Measurements from ENCODE around the gene TMEM54.

TMEM54 gene

DNA sequence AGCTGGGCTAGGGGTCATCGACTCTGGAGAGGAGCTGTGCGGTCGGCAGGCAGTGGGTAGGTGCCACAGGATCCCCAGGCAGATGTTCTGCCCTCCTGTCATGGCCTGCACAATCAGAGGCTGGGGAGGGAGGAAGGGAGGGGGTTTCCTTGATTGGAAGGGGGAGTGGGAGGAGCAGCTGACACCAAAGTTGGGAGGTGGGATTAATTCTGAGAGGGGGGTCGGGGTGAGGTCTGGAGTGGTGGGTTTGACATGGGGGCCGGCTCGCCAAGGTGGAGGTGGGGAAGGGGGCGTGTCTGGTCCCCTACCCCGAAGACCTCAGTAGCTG, 15.5 kb downstream of the TMEM54 start:
- peaks cover 29% of the 10 kb centered on the region for H3K27me3 ChIP-seq (ENCODE audit: control insufficient read depth, insufficient read depth, low read length)

DNA sequence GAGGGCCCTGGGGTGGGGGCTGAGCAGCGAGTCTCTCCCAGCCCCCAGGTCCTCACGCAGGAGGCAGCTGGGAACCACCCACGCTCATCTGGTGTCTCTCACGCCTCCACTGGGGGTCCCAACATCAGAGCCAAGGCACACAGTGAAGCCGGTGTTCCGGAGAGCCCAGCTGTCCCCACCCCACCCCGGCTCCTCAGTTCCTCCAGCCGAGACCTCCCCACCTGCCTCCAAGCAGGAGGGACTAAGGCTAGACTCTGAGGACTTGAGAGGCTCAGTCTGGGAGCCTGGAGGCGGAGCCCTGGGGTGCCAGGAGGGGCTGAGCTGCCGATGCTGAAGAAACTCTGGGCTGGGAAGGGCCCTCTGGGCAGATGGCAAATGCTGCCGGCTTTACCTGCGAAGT, 16.5 kb downstream of the TMEM54 start:
- Histone ChIP-seq H3K9me3 (ENCODE audit: control insufficient read depth, low read depth, low read length) (no peaks in the 10 kb centered on the region), H3K4me1 (ENCODE audit: control insufficient read depth, low read depth, low read length) (peaks cover 7% of the 10 kb centered on the region), H3K9ac (ENCODE audit: low read length) (no peak overlapping the region), H3K27ac (ENCODE audit: low read length) (no peak overlapping the region), H3K4me3 (ENCODE audit: low read length) (no peak overlapping the region), H3K27me3 (ENCODE audit: control insufficient read depth, insufficient read depth, low read length) (peaks cover 29% of the 10 kb centered on the region), H3K36me3 (ENCODE audit: control insufficient read depth, low read depth, low read length) (no peaks in the 10 kb centered on the region)

More for the DNA sequence above, 15.5 kb downstream of the TMEM54 start:
- Histone ChIP-seq H3K9me3 (ENCODE audit: control insufficient read depth, low read depth, low read length) (no peaks in the 10 kb centered on the region), H3K4me3 (ENCODE audit: low read length) (no peak overlapping the region), H3K4me1 (ENCODE audit: control insufficient read depth, low read depth, low read length) (peaks cover 7% of the 10 kb centered on the region), H3K9ac (ENCODE audit: low read length) (no peak overlapping the region), H3K36me3 (ENCODE audit: control insufficient read depth, low read depth, low read length) (no peaks in the 10 kb centered on the region), H3K27ac (ENCODE audit: low read length) (no peak overlapping the region)

GRCh38 chr1:32884032-32884372, 17.2 kb downstream of the TMEM54 start:
- peaks cover 29% of the 10 kb centered on the region for H3K27me3 ChIP-seq (ENCODE audit: control insufficient read depth, insufficient read depth, low read length)

GRCh38 chr1:32883338-32884031, 17.7 kb downstream of the TMEM54 start:
- H3K27ac ChIP-seq (ENCODE audit: low read length), result no peak overlapping the region
- H3K27me3 ChIP-seq (ENCODE audit: control insufficient read depth, insufficient read depth, low read length), result peaks cover 26% of the 10 kb centered on the region
- H3K9ac ChIP-seq (ENCODE audit: low read length), result no peak overlapping the region
- H3K36me3 ChIP-seq (ENCODE audit: control insufficient read depth, low read depth, low read length), result no peaks in the 10 kb centered on the region
- H3K9me3 ChIP-seq (ENCODE audit: control insufficient read depth, low read depth, low read length), result no peaks in the 10 kb centered on the region
- no peak overlapping the region for H3K4me3 ChIP-seq (ENCODE audit: low read length)
- H3K4me1 ChIP-seq (ENCODE audit: control insufficient read depth, low read depth, low read length), result peaks cover 8% of the 10 kb centered on the region

More at GRCh38 chr1:32884032-32884372, 17.2 kb downstream of the TMEM54 start:
- Histone ChIP-seq H3K36me3 (ENCODE audit: control insufficient read depth, low read depth, low read length) (no peaks in the 10 kb centered on the region), H3K9ac (ENCODE audit: low read length) (no peak overlapping the region), H3K27ac (ENCODE audit: low read length) (no peak overlapping the region), H3K4me3 (ENCODE audit: low read length) (no peak overlapping the region), H3K9me3 (ENCODE audit: control insufficient read depth, low read depth, low read length) (no peaks in the 10 kb centered on the region), H3K4me1 (ENCODE audit: control insufficient read depth, low read depth, low read length) (peaks cover 7% of the 10 kb centered on the region)

GRCh38 chr1:32881871-32882850, 19.0 kb downstream of the TMEM54 start:
- no peak overlapping the region for H3K9ac ChIP-seq (ENCODE audit: low read length)

GRCh38 chr1:32881291-32881690, 19.9 kb downstream of the TMEM54 start:
- H3K36me3 ChIP-seq (ENCODE audit: control insufficient read depth, low read depth, low read length), result no peaks in the 10 kb centered on the region
- H3K9ac ChIP-seq (ENCODE audit: low read length), result no peak overlapping the region
- H3K27me3 ChIP-seq (ENCODE audit: control insufficient read depth, insufficient read depth, low read length), result peaks cover 14% of the 10 kb centered on the region
- peaks cover 18% of the 10 kb centered on the region for H3K4me1 ChIP-seq (ENCODE audit: control insufficient read depth, low read depth, low read length)
- H3K27ac ChIP-seq (ENCODE audit: low read length), result no peak overlapping the region
- no peak overlapping the region for H3K4me3 ChIP-seq (ENCODE audit: low read length)
- H3K9me3 ChIP-seq (ENCODE audit: control insufficient read depth, low read depth, low read length), result no peaks in the 10 kb centered on the region

More at GRCh38 chr1:32881871-32882850, 19.0 kb downstream of the TMEM54 start:
- H3K9me3 ChIP-seq (ENCODE audit: control insufficient read depth, low read depth, low read length), result no peaks in the 10 kb centered on the region
- H3K36me3 ChIP-seq (ENCODE audit: control insufficient read depth, low read depth, low read length), result no peaks in the 10 kb centered on the region
- H3K4me1 ChIP-seq (ENCODE audit: control insufficient read depth, low read depth, low read length), result peaks cover 15% of the 10 kb centered on the region
- H3K27me3 ChIP-seq (ENCODE audit: control insufficient read depth, insufficient read depth, low read length), result peaks cover 19% of the 10 kb centered on the region
- H3K4me3 ChIP-seq (ENCODE audit: low read length), result no peak overlapping the region
- no peak overlapping the region for H3K27ac ChIP-seq (ENCODE audit: low read length)

GRCh38 chr1:32878637-32879041, 22.6 kb downstream of the TMEM54 start:
- Histone ChIP-seq H3K4me1 (ENCODE audit: control insufficient read depth, low read depth, low read length) (peaks cover 27% of the 10 kb centered on the region), H3K4me3 (ENCODE audit: low read length) (no peak overlapping the region), H3K9me3 (ENCODE audit: control insufficient read depth, low read depth, low read length) (no peaks in the 10 kb centered on the region), H3K27ac (ENCODE audit: low read length) (no peak overlapping the region), H3K36me3 (ENCODE audit: control insufficient read depth, low read depth, low read length) (no peaks in the 10 kb centered on the region), H3K9ac (ENCODE audit: low read length) (no peak overlapping the region), H3K27me3 (ENCODE audit: control insufficient read depth, insufficient read depth, low read length) (no peaks in the 10 kb centered on the region)

DNA sequence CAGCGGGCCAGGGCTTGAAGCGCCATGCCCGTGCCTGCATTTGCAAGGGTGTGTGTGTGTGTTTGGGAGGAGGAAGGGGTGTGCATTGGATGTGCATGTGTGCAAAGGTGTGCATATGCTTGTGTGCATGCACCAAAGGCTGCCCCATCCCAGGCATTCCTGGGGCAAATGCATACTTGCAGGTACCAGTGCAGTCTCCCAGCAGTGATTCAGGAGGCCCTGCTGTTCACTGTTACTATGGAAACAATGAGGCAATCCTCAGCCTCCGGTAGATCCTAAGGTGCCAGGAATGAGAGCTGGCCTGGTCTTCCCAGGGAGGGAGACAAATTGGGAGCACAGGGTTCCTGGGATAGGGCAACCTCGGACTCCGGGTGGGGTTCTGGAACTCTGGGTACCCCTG, 23.0 kb downstream of the TMEM54 start:
- no peaks in the 10 kb centered on the region for H3K9me3 ChIP-seq (ENCODE audit: control insufficient read depth, low read depth, low read length)
- no peak overlapping the region for H3K4me3 ChIP-seq (ENCODE audit: low read length)
- H3K9ac ChIP-seq (ENCODE audit: low read length), result no peak overlapping the region
- no peaks in the 10 kb centered on the region for H3K36me3 ChIP-seq (ENCODE audit: control insufficient read depth, low read depth, low read length)
- H3K4me1 ChIP-seq (ENCODE audit: control insufficient read depth, low read depth, low read length), result peaks cover 27% of the 10 kb centered on the region
- no peak overlapping the region for H3K27ac ChIP-seq (ENCODE audit: low read length)
- H3K27me3 ChIP-seq (ENCODE audit: control insufficient read depth, insufficient read depth, low read length), result no peaks in the 10 kb centered on the region

DNA sequence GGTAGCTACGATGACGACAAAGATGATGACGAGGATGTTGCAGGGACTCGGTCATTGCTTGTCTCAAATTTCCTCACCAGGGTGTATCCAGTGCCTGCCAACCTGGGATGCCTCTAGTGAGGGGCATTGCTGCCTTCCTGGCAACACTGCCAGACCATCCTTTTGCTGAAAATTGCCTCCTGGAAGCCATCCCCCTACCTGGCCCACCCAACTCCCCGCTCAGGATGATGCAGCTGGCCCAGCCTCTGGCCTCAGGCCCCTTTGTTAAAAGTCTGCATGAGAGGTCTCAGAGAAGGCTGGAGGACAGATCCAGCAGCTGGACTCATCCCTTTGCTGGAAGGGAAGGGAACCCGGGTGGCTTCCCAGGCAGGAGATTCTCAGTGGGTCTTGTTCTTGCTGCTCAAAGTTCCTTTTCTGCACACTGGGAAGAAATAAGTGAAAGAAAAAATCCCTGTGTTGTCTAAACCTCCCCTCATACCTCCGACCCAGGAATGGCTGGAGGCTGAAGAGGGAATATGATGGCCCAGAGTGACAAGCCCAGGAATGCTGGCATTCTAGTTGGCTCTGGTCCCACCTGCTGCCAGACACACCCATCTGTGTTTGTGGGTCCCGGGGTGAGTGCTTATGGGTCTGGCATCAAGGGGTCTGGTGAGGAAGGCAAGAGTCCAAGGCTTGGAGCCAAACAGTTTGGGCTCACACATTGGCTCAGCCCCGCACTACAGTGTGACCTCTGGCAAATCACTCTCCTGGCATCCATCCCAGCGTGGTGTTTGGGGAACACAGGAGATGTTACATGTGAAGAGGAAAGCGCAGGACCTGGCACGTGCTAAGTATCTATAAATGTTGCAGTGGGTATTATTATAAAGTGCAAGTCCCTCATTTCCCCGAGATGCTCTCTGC, 23.7 kb downstream of the TMEM54 start:
- Histone ChIP-seq H3K27me3 (ENCODE audit: control insufficient read depth, insufficient read depth, low read length) (no peaks in the 10 kb centered on the region), H3K4me1 (ENCODE audit: control insufficient read depth, low read depth, low read length) (peaks cover 27% of the 10 kb centered on the region), H3K36me3 (ENCODE audit: control insufficient read depth, low read depth, low read length) (no peaks in the 10 kb centered on the region), H3K9ac (ENCODE audit: low read length) (no peak overlapping the region), H3K4me3 (ENCODE audit: low read length) (no peak overlapping the region), H3K27ac (ENCODE audit: low read length) (no peak overlapping the region), H3K9me3 (ENCODE audit: control insufficient read depth, low read depth, low read length) (no peaks in the 10 kb centered on the region)

DNA sequence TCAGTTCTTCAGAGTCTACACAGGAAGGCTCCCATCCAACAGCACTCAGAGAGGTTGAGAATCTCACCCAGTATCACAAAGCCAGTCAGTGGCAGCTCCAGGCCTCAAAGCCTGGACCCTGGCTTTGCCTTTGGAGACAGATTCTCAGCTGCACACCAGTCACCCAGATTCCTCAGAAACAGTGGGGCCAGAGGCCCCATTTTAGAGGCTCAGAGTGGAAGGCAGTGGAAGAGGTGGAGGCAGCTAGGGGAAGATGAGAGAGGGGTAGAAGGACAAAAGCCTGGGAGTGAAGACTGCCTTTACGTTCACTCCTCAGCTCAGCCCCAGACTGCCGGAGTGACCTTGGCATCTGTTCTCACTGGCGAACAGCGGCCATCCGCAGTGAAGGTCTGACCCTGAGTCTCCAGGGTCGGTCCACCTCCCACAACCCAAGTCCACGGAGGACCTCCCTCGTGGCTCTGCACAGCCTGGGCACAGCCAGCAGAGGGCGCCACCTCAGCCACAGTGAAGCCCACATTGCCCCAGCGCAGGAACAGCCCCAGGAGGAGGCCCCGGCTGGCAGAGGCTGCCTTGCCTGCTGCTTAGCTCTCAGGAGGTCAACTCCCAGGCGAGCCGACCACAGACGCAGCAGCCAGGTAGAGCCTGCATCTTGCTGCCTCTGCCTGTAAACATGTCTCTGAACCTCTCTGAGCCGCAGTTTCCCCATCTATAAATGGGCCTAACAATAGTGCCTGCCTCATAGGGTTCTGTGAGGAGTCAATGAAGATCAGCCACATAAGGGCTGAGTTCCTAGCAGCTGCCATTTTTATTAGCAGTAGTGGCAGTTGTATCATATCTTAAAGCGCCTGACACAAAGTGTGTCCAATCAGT, 24.6 kb downstream of the TMEM54 start:
- Histone ChIP-seq H3K36me3 (ENCODE audit: control insufficient read depth, low read depth, low read length) (no peaks in the 10 kb centered on the region), H3K27me3 (ENCODE audit: control insufficient read depth, insufficient read depth, low read length) (peaks cover 7% of the 10 kb centered on the region), H3K4me1 (ENCODE audit: control insufficient read depth, low read depth, low read length) (peaks cover 25% of the 10 kb centered on the region), H3K9ac (ENCODE audit: low read length) (no peak overlapping the region), H3K9me3 (ENCODE audit: control insufficient read depth, low read depth, low read length) (no peaks in the 10 kb centered on the region), H3K4me3 (ENCODE audit: low read length) (no peak overlapping the region), H3K27ac (ENCODE audit: low read length) (no peak overlapping the region)
